Nephron (organoid): ENCODE results near the gene GTF3C4.

Experiments
- H3K27ac Mint-ChIP-seq, 3 experiments: 2 replicates each; pipeline ENCODE4 v1.8.0; 2020; ENCODE audit warnings: mixed read lengths in 3 of 3, mild to moderate bottlenecking in 2 of 3, moderate library complexity in 1 of 3
- H3K27me3 Mint-ChIP-seq: 2 replicates; pipeline ENCODE4 v1.8.0; 2021; ENCODE audit warnings: low read depth, mild to moderate bottlenecking, moderate library complexity, mixed read lengths
- H3K36me3 Mint-ChIP-seq: 2 replicates; pipeline ENCODE4 v1.8.0; 2020; ENCODE audit warnings: low read depth, mixed read lengths
- H3K4me1 Mint-ChIP-seq: 2 replicates; pipeline ENCODE4 v1.8.0; 2020; ENCODE audit warnings: mixed read lengths
- H3K4me3 Mint-ChIP-seq, 3 experiments: 2 replicates each; pipeline ENCODE4 v1.8.0; 2020; ENCODE audit warnings: mild to moderate bottlenecking in 3 of 3, mixed read lengths in 3 of 3, moderate library complexity in 2 of 3
- H3K9me3 Mint-ChIP-seq: 2 replicates; pipeline ENCODE4 v1.8.0; 2020; ENCODE audit warnings: mixed read lengths
- CTCF ChIP-seq, 3 experiments: fragments of 200-600 bp; sonication (generic); IDR thresholded peaks; one replicate each; pipeline ENCODE4 v1.5.0; 2021; ENCODE audit warnings: antibody characterized with exemption in 3 of 3; ENCODE audit not compliant: unreplicated experiment in 3 of 3

GTF3C4 gene

GRCh38 chr9:132683873-132684272, 13.6 kb downstream of the GTF3C4 start:
- Mint-ChIP-seq H3K4me3 (no peak overlapping the region), H3K9me3 (no peaks in the 10 kb centered on the region), H3K4me1 (no peaks in the 10 kb centered on the region), H3K27ac (no peak overlapping the region), H3K27me3 (no peaks in the 10 kb centered on the region), H3K36me3 (peaks cover 77% of the 10 kb centered on the region)
- no peak for TF ChIP-seq CTCF (IDR thresholded peaks at IDR 0.05; ENCODE audit: unreplicated experiment in 3 of 3)

- Mint-ChIP-seq H3K36me3 (peaks cover 82% of the 10 kb centered on the region), H3K9me3 (peaks cover 14% of the 10 kb centered on the region), H3K27ac (peak overlapping the region; percentile 0 to 59 (median 48)), H3K27me3 (no peaks in the 10 kb centered on the region), H3K4me3 (no peak overlapping the region), H3K4me1 (peaks cover 8% of the 10 kb centered on the region)
- no peak for TF ChIP-seq CTCF (IDR thresholded peaks at IDR 0.05; ENCODE audit: unreplicated experiment in 3 of 3)
Measured at GRCh38 chr9:132690696-132691095, 20.4 kb downstream of the GTF3C4 start.

GRCh38 chr9:132694144-132694543, 23.9 kb downstream of the GTF3C4 start:
- Mint-ChIP-seq H3K4me3 (no peak overlapping the region), H3K36me3 (peaks cover 58% of the 10 kb centered on the region), H3K27ac (no peak overlapping the region), H3K4me1 (peaks cover 8% of the 10 kb centered on the region), H3K9me3 (peaks cover 42% of the 10 kb centered on the region), H3K27me3 (no peaks in the 10 kb centered on the region)
- no peak for TF ChIP-seq CTCF (IDR thresholded peaks at IDR 0.05; ENCODE audit: unreplicated experiment in 3 of 3)

GRCh38 chr9:132697230-132697629, 27.0 kb downstream of the GTF3C4 start:
- H3K36me3 Mint-ChIP-seq, result peaks cover 28% of the 10 kb centered on the region
- TF ChIP-seq CTCF (IDR thresholded peaks at IDR 0.05; ENCODE audit: unreplicated experiment in 3 of 3), result no peak
- H3K4me1 Mint-ChIP-seq, result no peaks in the 10 kb centered on the region
- H3K27me3 Mint-ChIP-seq, result no peaks in the 10 kb centered on the region
- H3K4me3 Mint-ChIP-seq, result no peak overlapping the region
- peaks cover 44% of the 10 kb centered on the region for H3K9me3 Mint-ChIP-seq
- no peak overlapping the region for H3K27ac Mint-ChIP-seq

- H3K9me3 Mint-ChIP-seq, result peaks cover 49% of the 10 kb centered on the region
- H3K27me3 Mint-ChIP-seq, result no peaks in the 10 kb centered on the region
- peaks cover 16% of the 10 kb centered on the region for H3K36me3 Mint-ChIP-seq
- TF ChIP-seq CTCF (IDR thresholded peaks at IDR 0.05; ENCODE audit: unreplicated experiment in 3 of 3), result no peak
- H3K27ac Mint-ChIP-seq, result no peak overlapping the region
- H3K4me1 Mint-ChIP-seq, result no peaks in the 10 kb centered on the region
- no peak overlapping the region for H3K4me3 Mint-ChIP-seq
Measured at GRCh38 chr9:132698989-132699388, 28.7 kb downstream of the GTF3C4 start.

- no peaks in the 10 kb centered on the region for H3K27me3 Mint-ChIP-seq
- TF ChIP-seq CTCF (IDR thresholded peaks at IDR 0.05; ENCODE audit: unreplicated experiment in 3 of 3), result no peak
- H3K9me3 Mint-ChIP-seq, result peaks cover 40% of the 10 kb centered on the region
Measured at GRCh38 chr9:132699956-132700355, 29.7 kb downstream of the GTF3C4 start.

More at GRCh38 chr9:132699956-132700355, 29.7 kb downstream of the GTF3C4 start:
- no peak overlapping the region for H3K27ac Mint-ChIP-seq
- no peaks in the 10 kb centered on the region for H3K4me1 Mint-ChIP-seq
- peaks cover 7% of the 10 kb centered on the region for H3K36me3 Mint-ChIP-seq
- H3K4me3 Mint-ChIP-seq, result no peak overlapping the region
